Prostate gland (tissue), 2 donors: ENCODE results near the gene CST7.

Source experiments
- POLR2A ChIP-seq: fragments of 450-650 bp; IDR thresholded peaks from one replicate; pipeline ENCODE4 v1.6.1; 2016; ENCODE audit warnings: antibody characterized with exemption, mild to moderate bottlenecking
- POLR2AphosphoS5 ChIP-seq: sonication (generic); formaldehyde crosslinking; IDR thresholded peaks from one replicate; pipeline ENCODE4 v1.6.1; 2017; ENCODE audit warnings: antibody characterized with exemption
- TF ChIP-seq, protein P1 (sequence below), 4 experiments: fragments of 200-600 bp in 2 of 4; fragments of 450-650 bp in 2 of 4; sonication (generic) in 2 of 4; IDR thresholded peaks; 1 replicate in 3 of 4; 2 replicates in 1 of 4; pipeline ENCODE4 v1.5.1; 2016 to 2019; ENCODE audit warnings: antibody characterized with exemption in 4 of 4, mild to moderate bottlenecking in 2 of 4, moderate library complexity in 2 of 4

DNA sequence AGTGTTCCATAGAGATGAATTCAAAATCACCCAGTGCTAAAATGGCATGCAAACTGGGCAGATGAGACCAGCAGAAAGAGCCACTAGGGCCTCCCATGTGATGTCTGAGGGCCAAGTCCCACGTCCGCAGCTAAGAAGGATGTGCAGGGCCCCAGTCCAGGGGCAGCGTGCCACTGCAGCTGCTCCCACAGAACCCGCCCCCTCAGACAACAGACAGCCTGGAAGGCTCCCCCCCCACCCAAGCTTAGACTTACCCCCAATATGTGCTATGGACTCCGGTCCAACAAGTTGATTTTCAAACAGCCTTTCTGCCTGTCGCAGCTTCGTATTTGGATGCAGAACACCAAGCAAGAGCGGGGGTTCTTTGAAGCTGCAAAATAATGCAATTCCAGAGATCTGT lies 29.4 kb downstream of the CST7 start:
- TF ChIP-seq, protein P1, sequence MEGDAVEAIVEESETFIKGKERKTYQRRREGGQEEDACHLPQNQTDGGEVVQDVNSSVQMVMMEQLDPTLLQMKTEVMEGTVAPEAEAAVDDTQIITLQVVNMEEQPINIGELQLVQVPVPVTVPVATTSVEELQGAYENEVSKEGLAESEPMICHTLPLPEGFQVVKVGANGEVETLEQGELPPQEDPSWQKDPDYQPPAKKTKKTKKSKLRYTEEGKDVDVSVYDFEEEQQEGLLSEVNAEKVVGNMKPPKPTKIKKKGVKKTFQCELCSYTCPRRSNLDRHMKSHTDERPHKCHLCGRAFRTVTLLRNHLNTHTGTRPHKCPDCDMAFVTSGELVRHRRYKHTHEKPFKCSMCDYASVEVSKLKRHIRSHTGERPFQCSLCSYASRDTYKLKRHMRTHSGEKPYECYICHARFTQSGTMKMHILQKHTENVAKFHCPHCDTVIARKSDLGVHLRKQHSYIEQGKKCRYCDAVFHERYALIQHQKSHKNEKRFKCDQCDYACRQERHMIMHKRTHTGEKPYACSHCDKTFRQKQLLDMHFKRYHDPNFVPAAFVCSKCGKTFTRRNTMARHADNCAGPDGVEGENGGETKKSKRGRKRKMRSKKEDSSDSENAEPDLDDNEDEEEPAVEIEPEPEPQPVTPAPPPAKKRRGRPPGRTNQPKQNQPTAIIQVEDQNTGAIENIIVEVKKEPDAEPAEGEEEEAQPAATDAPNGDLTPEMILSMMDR (IDR thresholded peaks at IDR 0.05), result no peak
- TF ChIP-seq POLR2A (no peak), POLR2AphosphoS5 (no peak)
